HG03175 (cell line): ENCODE data around the gene C19orf73.
"Not testable (repeated sequence)": the region's sequence is repeated elsewhere in the genome, so short reads cannot be mapped to it uniquely, and the experiment has no call there.

ENCODE experiments used
- ATAC-seq: cut with Tn5 transposase; IDR thresholded peaks from one replicate; pipeline ENCODE4 v1.9.1; 2021; ENCODE audit warnings: mild to moderate bottlenecking, moderate library complexity; ENCODE audit not compliant: unreplicated experiment

The C19orf73 gene

GRCh38 chr19:49123285-49123684 is 4.3 kb upstream of the C19orf73 start:
- not testable (repeated sequence) for ATAC-seq

- ATAC-seq: not testable (repeated sequence)
These were observed 2.9 kb upstream of the C19orf73 start for GRCh38 chr19:49121841-49122240.

GRCh38 chr19:49120868-49121267 is 1.9 kb upstream of the C19orf73 start:
- ATAC-seq: no peak

- ATAC-seq: no peak
These were observed 1.4 kb upstream of the C19orf73 start for GRCh38 chr19:49120325-49120683.

GRCh38 chr19:49119411-49120324 is 725 bp upstream of the C19orf73 start, which contains the start of gene PPFIA3:
Gene PPFIA3, plus strand, starts transcription at chr19:49119544. Its CDS starts 8,330 bp downstream, at chr19:49127874.
- ATAC-seq: no peak

- ATAC-seq: no peak
These were observed 1.0 kb downstream of the C19orf73 start for GRCh38 chr19:49117677-49118564.

GRCh38 chr19:49116544-49116943 is 2.4 kb downstream of the C19orf73 start:
- ATAC-seq: no peak

GRCh38 chr19:49114630-49115363 is 4.1 kb downstream of the C19orf73 start:
- no peak for ATAC-seq

- ATAC-seq: peak; percentile 48
These were observed 4.9 kb downstream of the C19orf73 start, which contains the start of gene LIN7B for GRCh38 chr19:49113762-49114629. Gene LIN7B, plus strand, starts transcription at chr19:49114370. Its CDS starts 35 bp downstream, at chr19:49114405.

- no peak for ATAC-seq
These were observed 7.5 kb downstream of the C19orf73 start for GRCh38 chr19:49111218-49111998.

- no peak for ATAC-seq
These were observed 8.4 kb downstream of the C19orf73 start for GRCh38 chr19:49110567-49110966.

- ATAC-seq: no peak
These were observed 9.2 kb downstream of the C19orf73 start for GRCh38 chr19:49109569-49110233.

GRCh38 chr19:49109051-49109450 is 9.9 kb downstream of the C19orf73 start:
- no peak for ATAC-seq

- no peak for ATAC-seq
These were observed 11.1 kb downstream of the C19orf73 start for GRCh38 chr19:49107625-49108459.

- ATAC-seq: no peak
These were observed 12.3 kb downstream of the C19orf73 start for GRCh38 chr19:49106648-49107135.

- ATAC-seq: no peak
These were observed 14.6 kb downstream of the C19orf73 start for GRCh38 chr19:49104229-49104864.
